Measurements from ENCODE around the gene EXOC1L. TPM values are rescaled to one million over a fixed set of nuclear protein-coding genes. Genes with fewer than 3 reads are reported as not detected.

EXOC1L gene, protein sequence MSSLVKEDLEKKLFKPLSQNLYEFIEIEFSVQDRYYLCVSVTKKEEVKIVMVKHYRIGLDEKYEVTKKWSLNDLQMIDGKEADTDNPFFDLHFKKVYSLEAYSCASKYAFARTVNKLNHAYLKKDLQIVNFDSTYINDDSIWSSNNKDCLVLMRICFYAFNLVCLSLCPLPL
- total RNA-seq, result not detected
- long read RNA-seq, result 0 reads

DNA sequence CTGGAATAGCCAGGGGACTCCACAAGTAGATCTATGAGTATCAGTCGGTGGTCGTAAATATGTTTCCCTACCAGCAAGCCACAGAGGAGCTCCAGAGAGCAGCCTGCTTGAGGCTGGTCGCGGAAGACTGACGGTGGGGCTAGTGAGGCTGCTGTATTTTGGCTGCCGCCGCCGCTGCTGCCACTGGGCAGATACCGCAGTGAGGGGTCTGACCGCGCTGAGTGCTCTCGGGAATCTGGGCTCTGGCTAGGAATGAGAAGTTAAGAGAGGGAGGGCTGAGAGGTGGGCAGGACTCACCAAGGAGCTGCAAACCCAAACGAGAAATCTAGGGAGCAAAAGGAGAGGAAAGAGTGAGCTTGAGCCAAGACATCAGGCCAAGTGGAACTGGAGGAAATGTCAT lies at the start of gene EXOC1L:
Gene EXOC1L, plus strand, starts transcription at position 157 of the 400 bp plus-strand sequence. Its CDS starts 237 bp downstream, at position 394.
- H3K27me3 ChIP-seq (ENCODE audit: low read depth), result peaks cover 39% of the 10 kb centered on the region
- TF ChIP-seq, protein P1, sequence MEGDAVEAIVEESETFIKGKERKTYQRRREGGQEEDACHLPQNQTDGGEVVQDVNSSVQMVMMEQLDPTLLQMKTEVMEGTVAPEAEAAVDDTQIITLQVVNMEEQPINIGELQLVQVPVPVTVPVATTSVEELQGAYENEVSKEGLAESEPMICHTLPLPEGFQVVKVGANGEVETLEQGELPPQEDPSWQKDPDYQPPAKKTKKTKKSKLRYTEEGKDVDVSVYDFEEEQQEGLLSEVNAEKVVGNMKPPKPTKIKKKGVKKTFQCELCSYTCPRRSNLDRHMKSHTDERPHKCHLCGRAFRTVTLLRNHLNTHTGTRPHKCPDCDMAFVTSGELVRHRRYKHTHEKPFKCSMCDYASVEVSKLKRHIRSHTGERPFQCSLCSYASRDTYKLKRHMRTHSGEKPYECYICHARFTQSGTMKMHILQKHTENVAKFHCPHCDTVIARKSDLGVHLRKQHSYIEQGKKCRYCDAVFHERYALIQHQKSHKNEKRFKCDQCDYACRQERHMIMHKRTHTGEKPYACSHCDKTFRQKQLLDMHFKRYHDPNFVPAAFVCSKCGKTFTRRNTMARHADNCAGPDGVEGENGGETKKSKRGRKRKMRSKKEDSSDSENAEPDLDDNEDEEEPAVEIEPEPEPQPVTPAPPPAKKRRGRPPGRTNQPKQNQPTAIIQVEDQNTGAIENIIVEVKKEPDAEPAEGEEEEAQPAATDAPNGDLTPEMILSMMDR (IDR thresholded peaks at IDR 0.05; ENCODE audit: borderline replicate concordance), result no peak
- H3K27ac ChIP-seq (replicated peaks), result no peak within 1 kb of the TSS
- peak; percentile 16 for DNase-seq
- no peaks in the 10 kb centered on the region for H3K4me1 ChIP-seq
- H3K36me3 ChIP-seq, result no peaks in the 10 kb centered on the region
- H3K9me3 ChIP-seq (replicated peaks), result no peaks in the 10 kb centered on the region
- intact Hi-C loops (cut with micrococcal nuclease), result no loop called here
- H3K4me3 ChIP-seq, result peak within 1 kb of the TSS; percentile 42

DNA sequence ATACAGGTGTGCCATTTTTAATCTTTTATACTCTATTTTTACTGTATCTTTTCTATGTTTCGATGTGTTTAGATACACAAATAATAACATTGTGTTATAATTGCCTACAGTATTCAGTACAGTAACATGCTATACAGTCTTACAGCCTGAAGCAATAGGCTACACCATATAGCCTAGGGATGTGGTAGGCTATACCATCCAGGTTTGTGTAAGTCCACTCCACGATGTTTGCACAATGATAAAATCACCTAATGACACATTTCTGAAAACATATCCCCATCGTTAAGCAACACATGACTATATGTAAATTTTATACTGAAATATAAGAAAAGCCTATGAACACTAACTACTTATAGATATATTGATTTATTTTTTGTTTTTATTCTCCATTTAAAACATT lies 48.9 kb upstream of the EXOC1L start:
- Histone ChIP-seq H3K27me3 (ENCODE audit: low read depth) (peaks cover 4% of the 10 kb centered on the region), H3K36me3 (no peaks in the 10 kb centered on the region), H3K4me3 (no peak overlapping the region), H3K4me1 (no peaks in the 10 kb centered on the region), H3K27ac (replicated peaks) (no peak overlapping the region), H3K9me3 (replicated peaks) (peaks cover 2% of the 10 kb centered on the region)
- TF ChIP-seq, protein P1 (IDR thresholded peaks at IDR 0.05; ENCODE audit: borderline replicate concordance), result no peak
- DNase-seq, result no peak
- intact Hi-C loops (cut with micrococcal nuclease), result no loop called here

DNA sequence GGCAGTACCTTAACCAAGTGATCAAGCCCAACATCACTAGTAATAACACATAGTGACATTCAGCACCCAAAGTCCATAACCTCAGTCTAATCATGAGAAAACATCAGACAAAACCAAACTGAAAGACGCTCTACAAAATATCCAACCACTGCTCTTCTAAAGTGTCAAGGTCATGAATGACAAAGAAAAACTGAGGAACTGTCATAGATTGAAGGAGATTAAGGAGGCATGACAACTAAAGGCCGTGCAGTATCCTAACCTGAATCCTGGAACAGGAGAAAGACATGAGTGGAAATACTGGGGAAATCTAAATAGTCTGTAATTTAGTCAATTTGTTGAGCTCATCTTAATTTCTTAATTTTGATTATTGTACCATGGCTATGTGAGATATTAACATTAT lies 38.2 kb upstream of the EXOC1L start:
- intact Hi-C loops (cut with micrococcal nuclease), result no loop called here
- Histone ChIP-seq H3K4me3 (no peak overlapping the region), H3K4me1 (no peaks in the 10 kb centered on the region), H3K36me3 (no peaks in the 10 kb centered on the region), H3K9me3 (replicated peaks) (peaks cover 12% of the 10 kb centered on the region), H3K27ac (replicated peaks) (no peak overlapping the region), H3K27me3 (ENCODE audit: low read depth) (peaks cover 4% of the 10 kb centered on the region)
- TF ChIP-seq, protein P1 (IDR thresholded peaks at IDR 0.05; ENCODE audit: borderline replicate concordance), result no peak
- no peak for DNase-seq

DNA sequence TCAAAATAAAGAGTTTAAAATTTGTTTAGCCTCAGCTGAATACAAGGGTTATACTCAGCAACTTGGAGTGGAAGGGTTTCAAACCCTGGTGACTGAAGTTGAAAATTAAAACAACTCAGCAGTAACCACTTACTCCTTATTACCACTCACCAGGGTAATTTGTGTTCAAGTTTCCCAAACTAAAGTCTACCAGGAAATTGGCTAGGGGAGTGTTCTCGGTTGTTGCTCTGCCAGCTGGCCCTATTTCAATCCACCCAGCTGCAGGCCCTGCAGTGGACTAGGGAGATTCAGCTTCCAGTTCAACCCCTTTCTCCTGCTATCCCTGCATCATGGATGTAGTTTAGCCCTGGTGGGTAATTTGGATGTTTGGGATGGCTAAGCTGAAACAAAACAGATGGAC lies 37.8 kb upstream of the EXOC1L start:
- Histone ChIP-seq H3K4me1 (no peaks in the 10 kb centered on the region), H3K27me3 (ENCODE audit: low read depth) (peaks cover 6% of the 10 kb centered on the region), H3K27ac (replicated peaks) (no peak overlapping the region), H3K36me3 (no peaks in the 10 kb centered on the region), H3K4me3 (no peak overlapping the region), H3K9me3 (replicated peaks) (peaks cover 8% of the 10 kb centered on the region)
- no peak for DNase-seq
- intact Hi-C loops (cut with micrococcal nuclease), result no loop called here
- TF ChIP-seq, protein P1 (IDR thresholded peaks at IDR 0.05; ENCODE audit: borderline replicate concordance), result no peak

DNA sequence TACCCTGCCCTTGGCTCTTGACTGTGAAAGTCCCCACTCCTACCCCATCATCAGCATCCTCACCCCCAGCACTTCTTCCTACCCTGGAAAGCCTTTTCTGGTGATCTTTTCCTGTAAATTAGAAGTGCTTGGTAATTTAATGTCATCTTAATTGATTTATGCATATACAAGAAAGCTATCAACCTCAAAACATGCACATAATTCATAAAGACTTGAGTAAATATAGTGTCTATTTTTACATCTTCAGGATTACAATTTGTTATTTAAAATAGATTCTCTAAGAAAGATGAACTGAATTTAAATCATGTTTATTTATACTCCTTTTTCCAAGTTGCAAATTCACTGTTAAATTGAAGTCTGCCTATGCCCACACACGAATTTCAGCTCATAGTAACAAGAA lies 36.0 kb upstream of the EXOC1L start:
- DNase-seq, result no peak
- H3K27ac ChIP-seq (replicated peaks), result no peak overlapping the region
- no peaks in the 10 kb centered on the region for H3K36me3 ChIP-seq
- TF ChIP-seq, protein P1 (IDR thresholded peaks at IDR 0.05; ENCODE audit: borderline replicate concordance), result no peak
- no peaks in the 10 kb centered on the region for H3K9me3 ChIP-seq (replicated peaks)
- H3K4me1 ChIP-seq, result no peaks in the 10 kb centered on the region
- H3K27me3 ChIP-seq (ENCODE audit: low read depth), result peaks cover 10% of the 10 kb centered on the region
- no peak overlapping the region for H3K4me3 ChIP-seq
- intact Hi-C loops (cut with micrococcal nuclease), result no loop called here
